Transverse colon (tissue), 4 donors: Measurements from ENCODE around the gene NPEPL1. TPM values are rescaled to one million over a fixed set of nuclear protein-coding genes. Genes with fewer than 3 reads are reported as not detected.

ENCODE experiments used
- DNase-seq: peaks from one replicate; pipeline ENCODE4 v3.0.0-alpha.2; 2019
- H3K27ac ChIP-seq, 4 donors: fragments of 200-600 bp; sonication (generic); 2 replicates each; pipeline ENCODE4 v1.5.1; 2016 to 2018; ENCODE audit warnings: inconsistent platforms in 4 of 4
- H3K27me3 ChIP-seq: fragments of 200-600 bp; sonication (generic); 2 replicates; pipeline ENCODE4 v1.5.1; 2017; ENCODE audit warnings: inconsistent platforms
- H3K36me3 ChIP-seq, 4 donors: fragments of 200-600 bp; sonication (generic); 2 replicates each; pipeline ENCODE4 v1.5.1; 2017 to 2019; ENCODE audit warnings: inconsistent platforms in 4 of 4
- H3K4me1 ChIP-seq, 4 donors: fragments of 200-600 bp; sonication (generic); 2 replicates each; pipeline ENCODE4 v1.5.1; 2017 to 2020; ENCODE audit warnings: inconsistent platforms in 4 of 4
- H3K4me3 ChIP-seq, 4 donors: fragments of 200-600 bp; sonication (generic); 1 replicate in 1 of 4; 2 replicates in 3 of 4; pipeline versions ENCODE4 v1.5.1 to v1.6.1; 2017 to 2019; ENCODE audit warnings: inconsistent platforms in 4 of 4
- H3K9me3 ChIP-seq, 2 donors: fragments of 200-600 bp; sonication (generic); 2 replicates each; pipeline ENCODE4 v1.5.1; 2017 to 2019; ENCODE audit warnings: inconsistent platforms in 2 of 2
- CTCF ChIP-seq, 5 experiments: fragments of 200-600 bp in 3 of 5; fragments of 450-650 bp in 2 of 5; sonication (generic) in 3 of 5; IDR thresholded peaks; 1 replicate in 2 of 5; 2 replicates in 3 of 5; pipeline ENCODE4 v1.5.1; 2016 to 2017; ENCODE audit warnings: antibody characterized with exemption in 5 of 5, inconsistent platforms in 3 of 5, mild to moderate bottlenecking in 2 of 5, moderate library complexity in 1 of 5
- EP300 ChIP-seq: sonication (generic); formaldehyde crosslinking; IDR thresholded peaks from one replicate; pipeline ENCODE4 v1.6.1; 2017; ENCODE audit warnings: antibody characterized with exemption, low read depth
- POLR2A ChIP-seq: fragments of 450-650 bp; IDR thresholded peaks from one replicate; pipeline ENCODE4 v1.6.1; 2016; ENCODE audit warnings: antibody characterized with exemption, mild to moderate bottlenecking, moderate library complexity
- POLR2AphosphoS5 ChIP-seq, 3 donors: sonication (generic); formaldehyde crosslinking; IDR thresholded peaks; one replicate each; pipeline ENCODE4 v1.6.1; 2016; ENCODE audit warnings: antibody characterized with exemption in 3 of 3
- WGBS, 2 donors: methylation state at CpG; one replicate each; pipeline ENCODE4 v1.1.5; 2018; ENCODE audit warnings: low coverage in 1 of 2; 5-methylcytosine and 5-hydroxymethylcytosine counted together
- in situ Hi-C, 4 donors: fragments of 200-750 bp; cut with MboI; loops; one replicate each; pipeline versions ENCODE4 v1.15.0 to v1.15.1; 2017; ENCODE audit warnings: low sequenced_read_pairs in 3 of 4, low pct_ligation_motif_present in 1 of 4, low pct_unique_long_range_greater_than_20kb in 1 of 4
- intact Hi-C: fragments of 100-400 bp; cut with DNase I; formaldehyde crosslinking; loops from one replicate; pipeline ENCODE4 v1.15.1; 2023; ENCODE audit warnings: low total_unique reads
- total RNA-seq, 4 donors: library from RNA; depleted of rRNA; stranded (reverse); fragments of >200 nt; gene quantifications; one replicate each; pipeline ENCODE4 v1.1.0, GENCODE V29; 2016

NPEPL1 gene
- total RNA-seq, 4 donors from 2014 or later: 33.3 to 109 (median 66.9) TPM

- TF ChIP-seq EP300 (no peak), CTCF (IDR thresholded peaks at IDR 0.05) (no peak), POLR2A (no peak), POLR2AphosphoS5 (IDR thresholded peaks at IDR 0.05) (no peak)
- Histone ChIP-seq H3K4me1 (peaks cover 10 to 23% (median 12%) of the 10 kb centered on the region in 4 donors), H3K9me3 (no peaks in the 10 kb centered on the region), H3K4me3 (no peak overlapping the region), H3K36me3 (no peaks in the 10 kb centered on the region), H3K27me3 (no peaks in the 10 kb centered on the region), H3K27ac (no peak overlapping the region)
- DNase-seq: no peak
- in situ Hi-C loops (no loop called here), intact Hi-C loops (no loop called here)
- 88 to 94% methylated on average over 4 of the region's 4 CpGs for WGBS, 2 donors
Measured at GRCh38 chr20:58688414-58688813, 4.2 kb upstream of the NPEPL1 start.

DNA sequence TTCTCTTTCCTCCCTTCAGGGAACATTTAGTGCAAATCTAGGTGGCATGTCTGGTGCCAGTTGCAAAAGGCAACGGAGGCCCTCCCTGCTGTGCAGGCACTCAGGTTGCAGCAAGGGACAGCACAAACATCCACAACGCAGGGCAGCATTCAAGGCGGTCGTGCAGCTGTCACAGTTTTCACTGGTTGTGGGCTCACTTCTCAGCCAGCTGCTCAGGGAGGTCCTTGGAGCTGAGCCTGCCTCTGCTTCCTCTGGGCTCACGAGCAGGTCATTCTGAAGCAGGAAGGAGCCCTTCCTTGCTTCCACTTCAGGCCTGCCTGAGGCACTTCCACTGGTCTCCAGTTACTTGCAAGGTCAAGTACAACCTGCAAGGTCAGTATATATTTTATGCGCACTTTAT, 3.8 kb upstream of the NPEPL1 start:
- Histone ChIP-seq H3K27ac (no peak overlapping the region), H3K4me3 (no peak overlapping the region), H3K27me3 (no peaks in the 10 kb centered on the region), H3K9me3 (no peaks in the 10 kb centered on the region), H3K4me1 (peaks cover 14 to 27% (median 17%) of the 10 kb centered on the region in 4 donors), H3K36me3 (no peaks in the 10 kb centered on the region)
- 63% methylated on average over 6 of the region's 6 CpGs; no CpG with 5 or more reads in 1 of the 2 donors for WGBS, 2 donors
- TF ChIP-seq CTCF (IDR thresholded peaks at IDR 0.05): no peak
- no peak for TF ChIP-seq POLR2AphosphoS5 (IDR thresholded peaks at IDR 0.05)
- no peak for TF ChIP-seq POLR2A
- TF ChIP-seq EP300: no peak
- in situ Hi-C loops: no loop called here
- DNase-seq: no peak
- intact Hi-C loops: no loop called here

DNA sequence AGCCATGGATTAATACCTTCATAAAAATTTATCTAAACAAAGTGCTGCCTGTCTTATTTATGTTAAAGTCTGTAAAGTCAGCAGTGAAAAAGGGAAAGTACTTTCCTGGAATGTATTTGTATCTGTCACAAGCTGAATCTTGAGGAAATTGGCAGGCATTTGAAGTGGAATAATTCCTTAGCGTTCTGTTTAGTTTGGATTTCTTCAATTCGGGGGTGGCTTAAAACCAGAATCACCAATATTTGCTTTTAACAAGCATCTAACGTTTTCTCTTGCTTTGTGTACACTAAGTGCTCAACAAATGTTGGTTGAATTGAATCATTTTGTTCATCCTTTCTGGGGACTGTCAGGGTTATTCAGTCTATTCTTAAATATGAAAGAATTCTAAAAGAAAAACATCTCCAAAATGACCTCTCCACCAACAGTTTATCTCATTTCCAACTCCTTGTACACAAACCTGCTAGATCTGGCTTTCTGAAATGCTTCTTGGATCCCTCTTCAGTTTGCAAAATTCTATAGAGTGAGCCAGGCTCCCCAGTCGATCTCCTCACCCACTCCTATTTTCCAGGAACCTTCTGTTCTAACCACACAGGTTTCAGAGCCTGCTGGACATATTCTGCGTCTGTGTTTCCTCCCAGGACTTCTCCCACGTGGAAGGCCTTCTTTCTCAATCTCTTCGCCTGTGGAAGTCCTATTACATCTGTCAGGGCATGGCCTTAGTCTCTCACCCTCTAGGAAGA, 2.0 kb upstream of the NPEPL1 start:
- Histone ChIP-seq H3K9me3 (no peaks in the 10 kb centered on the region), H3K36me3 (no peaks in the 10 kb centered on the region), H3K4me1 (peaks cover 15 to 34% (median 25%) of the 10 kb centered on the region in 4 donors), H3K27me3 (no peaks in the 10 kb centered on the region), H3K27ac (peak overlapping the region; percentile 87 to 96 (median 92)), H3K4me3 (no peak overlapping the region)
- TF ChIP-seq POLR2A (no peak), EP300 (peak; percentile 34), POLR2AphosphoS5 (IDR thresholded peaks at IDR 0.05) (peak in 2 of 3 donors; percentile 19 to 29), CTCF (IDR thresholded peaks at IDR 0.05) (no peak)
- WGBS, 2 donors: 40 to 42% methylated on average over 6 to 7 of the region's 7 CpGs
- intact Hi-C loops: no loop called here
- in situ Hi-C loops: no loop called here
- no peak for DNase-seq

GRCh38 chr20:58691773-58692578, 624 bp upstream of the NPEPL1 start:
- 74% methylated on average over 19 of the region's 31 CpGs; no CpG with 5 or more reads in 1 of the 2 donors for WGBS, 2 donors
- TF ChIP-seq POLR2A (no peak), EP300 (no peak), POLR2AphosphoS5 (IDR thresholded peaks at IDR 0.05) (no peak), CTCF (IDR thresholded peaks at IDR 0.05) (no peak)
- H3K36me3 ChIP-seq: peaks cover 0 to 3% (median 0%) of the 10 kb centered on the region in 4 donors
- H3K27me3 ChIP-seq: no peaks in the 10 kb centered on the region
- intact Hi-C loops (loop anchor here (2.0 kb wide), 1 partner anchor 39 kb away; no protein-coding TSS in a partner anchor), in situ Hi-C loops (no loop called here)
- no peaks in the 10 kb centered on the region for H3K9me3 ChIP-seq
- H3K27ac ChIP-seq: peak overlapping the region; percentile 87 to 96 (median 92)
- peaks cover 15 to 34% (median 25%) of the 10 kb centered on the region in 4 donors for H3K4me1 ChIP-seq
- peak overlapping the region in 1 of 4 donors; percentile 23 for H3K4me3 ChIP-seq
- DNase-seq: peak; percentile 39
